Hippocampal formation (tissue), 2 donors: ENCODE data around the gene NTM.
A peak's percentile ranks its signal among the peaks of the same experiment; 100 is the strongest.
"Not testable (repeated sequence)": the region's sequence is repeated elsewhere in the genome, so short reads cannot be mapped to it uniquely, and the experiment has no call there.

Experiments
- DNase-seq, 2 donors: peaks; one replicate each; lab custom pipeline; 2025; lab: John Stamatoyannopoulos, UW

Gene NTM

GRCh38 chr11:131370090-131370751 lies at the start of gene NTM:
Gene NTM, plus strand, starts transcription at chr11:131370615.
- peak; percentile 71 to 85 for DNase-seq

- DNase-seq, result no peak
Measured at GRCh38 chr11:131324921-131325570, 45.4 kb upstream of the NTM start.

DNA sequence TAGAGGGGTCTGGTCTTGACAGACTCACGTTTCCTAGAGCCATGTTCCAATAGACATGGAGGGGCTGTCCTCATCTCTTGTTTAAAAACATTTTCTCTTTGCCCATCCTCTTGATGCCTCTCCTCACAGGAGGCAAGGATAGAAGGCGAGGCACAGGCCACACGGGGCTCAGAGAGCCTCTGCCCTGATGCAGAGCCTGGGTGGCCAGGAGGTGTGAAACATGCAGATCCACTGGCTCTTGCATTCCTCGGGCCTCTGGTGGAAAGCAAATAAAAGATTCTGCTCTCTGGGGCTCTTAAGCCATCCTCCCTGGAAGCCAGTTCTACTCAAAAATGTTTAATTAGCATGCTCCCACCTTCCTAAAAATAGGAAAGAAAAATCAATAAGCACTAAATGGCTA lies 43.6 kb upstream of the NTM start:
- DNase-seq, result no peak

GRCh38 chr11:131327421-131327820 lies 43.0 kb upstream of the NTM start:
- DNase-seq, result no peak

DNA sequence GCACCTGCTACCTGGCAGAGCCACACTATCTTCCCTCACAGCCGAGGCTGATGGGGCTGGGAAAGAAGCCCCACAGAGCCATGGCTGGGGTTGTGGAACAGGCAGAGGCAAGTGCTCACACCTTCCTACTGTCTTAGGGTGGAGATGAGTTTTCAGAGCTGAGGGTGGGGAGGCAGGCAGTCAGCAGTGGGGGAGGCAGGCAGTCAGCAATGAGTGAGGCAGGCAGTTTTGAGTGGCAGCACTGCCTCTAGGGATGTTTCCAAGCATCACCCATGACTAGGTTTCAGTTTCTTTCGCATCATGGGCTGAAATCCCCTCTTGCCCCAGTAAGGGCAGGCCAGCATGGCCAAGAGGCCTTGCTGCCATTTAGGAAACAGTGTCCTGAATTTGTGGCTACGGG lies 41.6 kb upstream of the NTM start:
- DNase-seq, result no peak

DNA sequence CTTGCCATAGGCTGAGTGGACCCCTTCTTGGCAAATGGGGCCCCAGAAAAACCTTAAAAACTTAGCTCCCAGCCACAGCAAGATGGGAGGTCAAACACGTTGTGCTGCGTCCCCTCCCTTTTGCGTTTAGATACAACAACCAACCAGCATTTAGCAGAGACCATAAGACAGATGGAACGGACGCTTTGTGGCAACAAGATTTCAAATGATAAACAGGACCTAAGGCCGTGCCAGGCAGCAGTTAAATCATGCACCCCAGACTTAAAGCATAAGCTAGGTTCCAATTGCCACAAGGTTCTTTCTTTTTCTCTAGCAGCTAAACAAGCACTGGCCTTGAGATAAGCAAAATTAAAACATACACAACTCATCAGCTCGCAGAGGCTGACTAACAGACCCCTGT lies 39.4 kb upstream of the NTM start:
- DNase-seq, result no peak

DNA sequence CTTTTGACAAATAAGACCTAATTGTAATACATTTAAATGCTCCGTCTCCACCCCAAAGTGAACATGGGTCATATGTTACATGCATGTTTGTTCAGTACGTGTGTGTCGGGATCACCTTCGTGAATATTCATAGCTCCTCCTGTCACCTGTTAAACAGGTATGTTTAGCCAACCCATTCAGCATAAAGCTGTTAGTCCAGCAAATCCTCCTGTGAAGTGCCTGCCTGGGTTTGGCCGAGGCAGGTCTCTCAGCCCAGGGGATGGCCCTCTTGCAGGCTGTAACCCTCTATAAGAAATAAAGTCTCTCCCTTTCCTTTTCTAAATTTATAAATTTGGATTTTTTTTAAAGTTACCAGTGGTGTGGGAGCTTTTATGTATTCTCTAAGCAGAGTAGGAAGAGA lies 38.9 kb upstream of the NTM start:
- DNase-seq, result no peak

DNA sequence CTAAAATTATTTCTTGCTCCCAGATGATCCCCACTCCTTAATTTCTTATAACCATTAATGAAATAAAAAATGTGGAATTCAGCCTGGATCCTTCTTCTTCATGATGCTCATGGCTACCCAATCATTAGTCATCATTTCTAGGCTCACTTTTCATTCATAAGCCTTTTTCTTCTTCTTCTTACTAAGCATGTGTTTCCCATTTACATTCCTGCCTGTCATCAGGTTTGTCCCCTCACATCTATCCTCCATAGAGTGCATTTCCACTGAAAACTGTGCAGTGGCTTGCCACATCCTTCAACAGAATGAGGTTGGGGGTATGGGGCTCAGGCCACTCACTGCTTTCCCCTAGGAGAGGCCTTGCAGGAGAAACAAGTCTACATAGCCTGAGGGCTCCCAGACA lies 35.8 kb upstream of the NTM start:
- DNase-seq, result no peak

GRCh38 chr11:131341900-131342299 lies 28.5 kb upstream of the NTM start:
- not testable (repeated sequence) for DNase-seq

GRCh38 chr11:131342442-131342841 lies 28.0 kb upstream of the NTM start:
- not testable (repeated sequence) for DNase-seq

- no peak for DNase-seq
Measured at GRCh38 chr11:131345406-131345805, 25.0 kb upstream of the NTM start.

DNA sequence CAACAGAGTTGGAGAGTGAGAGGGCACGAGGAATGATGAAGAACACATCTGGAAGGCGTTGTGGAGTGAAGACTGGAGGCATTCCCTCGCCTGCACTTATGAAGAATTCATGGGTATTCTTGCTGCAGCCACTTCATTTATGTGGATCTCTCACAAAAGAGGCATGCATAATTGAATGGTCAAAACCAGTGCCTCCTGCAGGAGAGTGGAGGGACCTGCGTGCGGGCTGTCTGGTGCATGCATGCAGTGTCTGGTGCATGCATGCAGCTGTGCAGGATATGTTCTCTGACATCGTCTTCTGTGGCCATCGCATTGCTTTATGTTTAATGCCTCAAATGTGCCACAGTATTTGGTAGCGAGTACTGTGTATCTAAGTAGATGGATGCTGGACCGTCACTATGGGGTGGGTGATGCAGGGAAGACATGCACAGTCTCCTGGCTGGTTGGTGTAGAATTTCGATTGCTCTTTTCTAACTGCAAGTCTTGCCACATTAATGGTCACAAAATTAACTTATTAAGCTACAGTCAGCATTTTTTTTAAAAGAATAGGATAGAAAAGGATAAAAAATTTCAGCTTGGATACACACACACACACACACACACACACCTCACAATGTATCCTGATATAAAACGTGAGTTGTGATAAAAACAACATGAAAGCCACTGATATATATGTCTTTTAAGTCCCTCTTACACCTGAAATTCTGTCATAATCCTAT lies 20.9 kb upstream of the NTM start:
- no peak for DNase-seq

- DNase-seq, result no peak
Measured at GRCh38 chr11:131350872-131351271, 19.5 kb upstream of the NTM start.

- DNase-seq, result no peak
Measured at GRCh38 chr11:131351848-131352247, 18.6 kb upstream of the NTM start.

DNA sequence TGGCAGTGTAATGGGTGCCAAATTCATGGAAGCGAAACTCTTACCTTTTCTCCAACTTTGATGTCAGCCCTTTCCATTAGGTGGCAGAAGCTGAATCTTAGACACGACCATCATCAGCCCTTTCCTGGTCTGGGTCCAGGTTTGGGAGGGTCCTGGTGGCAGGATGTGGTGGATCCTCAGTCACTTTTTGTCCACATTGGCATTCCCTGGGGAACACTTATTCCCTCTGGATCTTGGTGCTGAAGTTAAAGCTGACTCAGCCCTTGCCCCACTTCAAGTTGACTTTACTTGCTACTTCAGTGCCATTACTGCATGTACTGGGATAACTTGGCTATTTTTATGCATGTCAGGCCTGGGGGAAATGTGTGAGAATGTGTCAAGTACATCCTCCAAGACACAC lies 16.6 kb upstream of the NTM start:
- no peak for DNase-seq

DNA sequence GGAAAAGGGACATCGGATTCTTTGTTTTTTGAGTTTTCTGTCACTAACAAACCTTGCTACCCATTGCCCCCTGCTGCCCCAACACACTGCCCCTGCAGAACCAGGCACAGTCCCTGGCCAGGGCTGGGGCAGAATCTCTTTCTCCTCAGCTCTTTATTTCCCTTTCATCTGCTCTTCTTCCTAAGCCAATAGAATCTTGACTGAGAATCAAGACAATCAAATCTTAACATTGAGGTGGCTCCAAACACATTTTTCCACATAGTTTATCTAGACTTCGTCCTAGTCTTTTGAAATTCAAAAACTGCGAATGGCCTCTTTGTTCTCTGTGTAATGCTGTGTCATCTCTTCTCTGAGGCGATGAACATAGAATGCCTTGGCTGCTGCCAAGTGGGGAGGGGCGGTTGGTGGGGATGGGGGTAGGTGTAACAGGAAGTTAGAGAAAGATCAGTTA lies 16.1 kb upstream of the NTM start:
- DNase-seq, result peak in 1 of 2 donors; percentile 30

DNA sequence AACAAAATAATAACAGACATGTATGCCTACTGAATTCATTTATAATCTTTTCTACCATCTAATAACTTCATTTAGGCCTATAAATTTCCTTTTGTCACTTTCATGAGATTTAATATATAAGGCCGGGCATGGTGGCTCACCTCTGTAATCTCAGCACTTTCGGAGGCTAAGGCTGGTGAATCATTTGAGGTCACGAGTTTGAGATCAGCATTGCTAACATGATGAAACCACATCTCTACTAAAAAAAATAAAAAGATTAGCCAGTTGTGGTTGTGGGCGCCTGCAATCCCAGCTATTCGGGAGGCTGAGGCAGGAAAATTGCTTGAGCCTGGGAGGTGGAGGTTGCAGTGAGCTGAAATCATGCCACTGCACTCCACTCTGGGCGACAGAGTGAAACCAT lies 14.2 kb upstream of the NTM start:
- DNase-seq, result no peak

DNA sequence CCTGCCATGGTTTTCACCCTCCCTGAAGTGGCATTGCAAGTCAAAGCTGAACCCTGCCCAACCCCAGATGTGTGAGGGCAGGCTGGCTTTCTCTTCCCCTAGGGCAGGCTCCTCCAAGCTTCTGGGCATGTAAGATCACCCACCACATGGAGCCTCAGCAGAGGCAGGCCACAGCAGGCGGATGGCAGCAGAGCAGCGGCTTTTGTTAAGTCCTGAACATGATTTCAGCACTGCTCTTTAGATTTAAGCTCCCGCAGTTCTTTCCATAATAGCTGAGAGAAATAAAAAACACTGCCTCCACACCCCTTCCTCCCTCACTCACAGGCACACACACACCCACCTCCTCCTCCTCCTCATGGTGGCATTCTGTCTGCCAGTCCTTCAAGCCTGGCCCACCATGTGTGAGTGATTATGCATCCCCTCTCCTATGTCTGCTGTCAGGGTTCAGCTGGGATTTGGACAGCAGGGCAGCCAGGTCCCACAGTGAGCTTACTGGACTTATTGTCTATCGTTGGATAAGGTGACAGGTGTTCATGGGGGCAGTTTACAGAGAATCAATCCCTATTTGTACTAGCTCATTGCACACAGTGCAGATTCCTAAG lies 5.0 kb upstream of the NTM start:
- DNase-seq, result no peak

- peak in 1 of 2 donors; percentile 37 for DNase-seq
Measured at GRCh38 chr11:131370901-131371790, 731 bp downstream of the NTM start.

- DNase-seq, result no peak
Measured at GRCh38 chr11:131371791-131372104, 1.3 kb downstream of the NTM start.

GRCh38 chr11:131372234-131372962 lies 2.0 kb downstream of the NTM start:
- DNase-seq, result no peak
